Measurements from ENCODE around the gene LMBRD1.

The LMBRD1 gene

DNA sequence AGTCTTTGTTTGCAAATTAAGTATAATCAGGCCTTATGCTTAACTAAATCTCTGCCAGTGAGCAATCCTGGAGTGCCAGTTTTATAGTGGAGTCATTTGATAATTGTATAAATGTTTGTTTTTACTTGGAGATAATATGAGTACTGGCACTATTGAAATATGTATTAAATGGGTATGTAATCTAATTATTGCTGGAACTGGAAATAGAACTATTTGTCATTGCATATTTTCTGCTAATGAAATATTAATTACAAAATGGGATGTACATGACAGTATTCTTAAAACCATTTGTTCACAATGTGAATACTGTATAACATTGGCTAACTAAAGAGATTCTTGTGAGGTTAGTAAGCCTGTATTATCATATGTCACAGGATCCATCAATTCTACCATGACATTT is 20.5 kb upstream of the LMBRD1 start:
- CTCF ChIA-PET = interaction anchor here (2.4 kb wide), 1 partner anchor 20 kb away, joined by 7 read pairs; the partner anchor contains the start of gene LMBRD1
- no peak for DNase-seq
- Histone ChIP-seq H3K27ac (ENCODE audit: insufficient read depth in 1 of 2, low read depth in 1 of 2, low read length in 2 of 2, poor library complexity in 1 of 2, severe bottlenecking in 2 of 2) (no peak overlapping the region), H3K36me3 (ENCODE audit: control insufficient read depth in 4 of 4, insufficient read depth in 4 of 4, low read length in 3 of 4) (no peaks in the 10 kb centered on the region), H3K4me3 (ENCODE audit: control insufficient read depth in 1 of 7, extremely low read depth in 1 of 7, insufficient read depth in 4 of 7, low read depth in 2 of 7, low read length in 6 of 7) (no peak overlapping the region), H3K27me3 (replicated peaks in 2 of 5; ENCODE audit: control insufficient read depth in 4 of 5, insufficient read depth in 5 of 5, low read length in 4 of 5) (no peaks in the 10 kb centered on the region), H3K9me3 (ENCODE audit: control extremely low read depth in 1 of 5, control insufficient read depth in 4 of 5, insufficient read depth in 2 of 5, low read depth in 1 of 5, low read length in 4 of 5) (no peaks in the 10 kb centered on the region), H3K4me1 (ENCODE audit: control extremely low read depth in 1 of 4, control insufficient read depth in 4 of 4, insufficient read depth in 4 of 4, low read length in 3 of 4) (peaks cover 7 to 17% (median 10%) of the 10 kb centered on the region in 4 experiments)
- POLR2A ChIA-PET = no interaction called here

DNA sequence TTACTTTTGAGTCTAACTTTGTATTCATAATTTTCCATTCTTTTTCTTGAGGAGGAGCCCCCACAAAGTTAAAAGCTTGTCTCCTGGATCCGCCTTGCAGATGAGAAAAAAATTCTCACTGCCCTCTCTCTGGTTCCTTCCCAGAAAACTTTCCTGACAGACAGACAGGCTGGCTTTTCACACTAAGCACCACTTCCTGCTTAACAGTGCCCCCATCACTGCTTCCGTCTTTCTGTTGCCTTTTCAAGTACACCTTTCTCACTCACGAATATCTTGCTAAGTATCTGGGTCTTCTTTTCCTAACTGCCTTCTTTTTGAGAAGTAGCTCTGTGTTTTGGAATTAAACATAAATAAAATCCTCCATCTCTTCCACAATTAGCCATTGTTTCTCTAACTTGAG is 19.8 kb upstream of the LMBRD1 start:
- no peak overlapping the region for H3K27ac ChIP-seq (ENCODE audit: insufficient read depth in 1 of 2, low read depth in 1 of 2, low read length in 2 of 2, poor library complexity in 1 of 2, severe bottlenecking in 2 of 2)
- ChIA-PET CTCF (interaction anchor here (1.5 to 2.4 kb wide), 2 partner anchors 20 to 57 kb away, joined by 3 to 7 read pairs; partner anchors contain the start of gene LMBRD1), POLR2A (no interaction called here)

DNA sequence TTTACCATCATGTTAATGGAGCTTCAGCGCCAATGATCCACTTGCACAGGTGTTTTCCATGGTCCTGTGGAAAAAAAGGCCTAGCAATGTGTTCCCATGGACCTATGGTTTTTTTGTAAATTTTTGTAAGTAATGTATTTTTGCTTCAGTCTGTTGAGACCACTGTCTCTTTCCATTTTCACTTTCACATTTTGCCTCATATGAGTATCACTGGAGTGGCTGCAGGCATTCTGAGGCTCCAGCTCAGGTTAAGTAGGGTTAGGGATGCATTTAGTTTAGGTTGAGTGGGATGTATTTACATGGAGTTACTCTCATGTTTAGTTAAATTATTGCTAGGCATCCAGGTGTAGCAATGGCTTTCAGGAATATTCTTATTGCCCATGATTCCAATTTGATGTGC is 19.2 kb upstream of the LMBRD1 start:
- no peaks in the 10 kb centered on the region for H3K9me3 ChIP-seq (ENCODE audit: control extremely low read depth in 1 of 5, control insufficient read depth in 4 of 5, insufficient read depth in 2 of 5, low read depth in 1 of 5, low read length in 4 of 5)
- H3K27ac ChIP-seq (ENCODE audit: insufficient read depth in 1 of 2, low read depth in 1 of 2, low read length in 2 of 2, poor library complexity in 1 of 2, severe bottlenecking in 2 of 2) = no peak overlapping the region
- peak overlapping the region in 3 of 7 experiments; percentile 12 to 42 (median 29) for H3K4me3 ChIP-seq (ENCODE audit: control insufficient read depth in 1 of 7, extremely low read depth in 1 of 7, insufficient read depth in 4 of 7, low read depth in 2 of 7, low read length in 6 of 7)
- H3K4me1 ChIP-seq (ENCODE audit: control extremely low read depth in 1 of 4, control insufficient read depth in 4 of 4, insufficient read depth in 4 of 4, low read length in 3 of 4) = peaks cover 7 to 17% (median 11%) of the 10 kb centered on the region in 4 experiments
- ChIA-PET CTCF (interaction anchor here (1.5 to 2.4 kb wide), 3 partner anchors 17 to 56 kb away, joined by 3 to 7 read pairs (median 4); partner anchors contain the start of gene LMBRD1), POLR2A (no interaction called here)
- 100% methylated on average over 1 of the region's 1 CpG for WGBS (ENCODE audit: insufficient coverage)
- no peaks in the 10 kb centered on the region for H3K27me3 ChIP-seq (replicated peaks in 2 of 5; ENCODE audit: control insufficient read depth in 4 of 5, insufficient read depth in 5 of 5, low read length in 4 of 5)
- DNase-seq = peak in 2 of 3 donors; percentile 21 to 22
- no peaks in the 10 kb centered on the region for H3K36me3 ChIP-seq (ENCODE audit: control insufficient read depth in 4 of 4, insufficient read depth in 4 of 4, low read length in 3 of 4)

More for the DNA sequence above, 19.8 kb upstream of the LMBRD1 start:
- WGBS (ENCODE audit: insufficient coverage) = 57% methylated on average over 1 of the region's 3 CpGs
- Histone ChIP-seq H3K27me3 (replicated peaks in 2 of 5; ENCODE audit: control insufficient read depth in 4 of 5, insufficient read depth in 5 of 5, low read length in 4 of 5) (no peaks in the 10 kb centered on the region), H3K36me3 (ENCODE audit: control insufficient read depth in 4 of 4, insufficient read depth in 4 of 4, low read length in 3 of 4) (no peaks in the 10 kb centered on the region), H3K4me1 (ENCODE audit: control extremely low read depth in 1 of 4, control insufficient read depth in 4 of 4, insufficient read depth in 4 of 4, low read length in 3 of 4) (peaks cover 7 to 17% (median 11%) of the 10 kb centered on the region in 4 experiments), H3K4me3 (ENCODE audit: control insufficient read depth in 1 of 7, extremely low read depth in 1 of 7, insufficient read depth in 4 of 7, low read depth in 2 of 7, low read length in 6 of 7) (no peak overlapping the region), H3K9me3 (ENCODE audit: control extremely low read depth in 1 of 5, control insufficient read depth in 4 of 5, insufficient read depth in 2 of 5, low read depth in 1 of 5, low read length in 4 of 5) (no peaks in the 10 kb centered on the region)
- peak in 2 of 3 donors; percentile 22 to 34 for DNase-seq

DNA sequence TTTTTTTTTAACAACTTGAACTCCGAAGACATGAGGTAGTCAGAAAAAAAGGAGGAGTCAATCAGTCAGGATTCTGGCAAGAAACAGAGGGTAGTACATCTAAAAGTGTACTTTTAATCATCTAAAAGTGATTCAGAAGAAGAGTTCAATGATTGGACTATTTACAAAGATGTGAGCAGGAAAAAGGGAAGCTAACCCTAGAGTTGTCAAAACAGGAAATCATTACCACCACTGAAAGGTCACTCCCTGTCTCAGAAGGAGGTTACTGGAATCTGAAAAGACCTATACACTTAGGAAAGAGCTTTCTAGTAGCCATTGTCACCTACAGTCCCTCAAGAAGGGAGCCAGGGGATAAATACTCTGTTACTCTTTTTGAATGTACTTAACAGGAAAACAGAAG is 16.7 kb upstream of the LMBRD1 start:
- H3K36me3 ChIP-seq (ENCODE audit: control insufficient read depth in 4 of 4, insufficient read depth in 4 of 4, low read length in 3 of 4) = no peaks in the 10 kb centered on the region
- no peaks in the 10 kb centered on the region for H3K9me3 ChIP-seq (ENCODE audit: control extremely low read depth in 1 of 5, control insufficient read depth in 4 of 5, insufficient read depth in 2 of 5, low read depth in 1 of 5, low read length in 4 of 5)
- CTCF ChIA-PET = interaction anchor here (0.9 to 1.1 kb wide), 3 partner anchors 16 to 26 kb away, joined by 3 to 4 read pairs (median 3); partner anchors contain the start of gene LMBRD1
- peak in 2 of 3 donors; percentile 18 to 35 for DNase-seq
- no CpG with 5 or more reads among the region's 1 CpG for WGBS (ENCODE audit: insufficient coverage)
- H3K27me3 ChIP-seq (replicated peaks in 2 of 5; ENCODE audit: control insufficient read depth in 4 of 5, insufficient read depth in 5 of 5, low read length in 4 of 5) = no peaks in the 10 kb centered on the region
- H3K4me1 ChIP-seq (ENCODE audit: control extremely low read depth in 1 of 4, control insufficient read depth in 4 of 4, insufficient read depth in 4 of 4, low read length in 3 of 4) = peaks cover 7 to 17% (median 11%) of the 10 kb centered on the region in 4 experiments
- POLR2A ChIA-PET = interaction anchor here (0.8 kb wide), 1 partner anchor 17 kb away, joined by 3 read pairs; the partner anchor contains the start of gene LMBRD1
- H3K4me3 ChIP-seq (ENCODE audit: control insufficient read depth in 1 of 7, extremely low read depth in 1 of 7, insufficient read depth in 4 of 7, low read depth in 2 of 7, low read length in 6 of 7) = no peak overlapping the region
- peak overlapping the region in 1 of 2 experiments; percentile 21 for H3K27ac ChIP-seq (ENCODE audit: insufficient read depth in 1 of 2, low read depth in 1 of 2, low read length in 2 of 2, poor library complexity in 1 of 2, severe bottlenecking in 2 of 2)

- Histone ChIP-seq H3K27ac (ENCODE audit: insufficient read depth in 1 of 2, low read depth in 1 of 2, low read length in 2 of 2, poor library complexity in 1 of 2, severe bottlenecking in 2 of 2) (peak overlapping the region in 1 of 2 experiments; percentile 21), H3K36me3 (ENCODE audit: control insufficient read depth in 4 of 4, insufficient read depth in 4 of 4, low read length in 3 of 4) (no peaks in the 10 kb centered on the region), H3K4me1 (ENCODE audit: control extremely low read depth in 1 of 4, control insufficient read depth in 4 of 4, insufficient read depth in 4 of 4, low read length in 3 of 4) (peaks cover 7 to 17% (median 11%) of the 10 kb centered on the region in 4 experiments), H3K27me3 (replicated peaks in 2 of 5; ENCODE audit: control insufficient read depth in 4 of 5, insufficient read depth in 5 of 5, low read length in 4 of 5) (no peaks in the 10 kb centered on the region), H3K9me3 (ENCODE audit: control extremely low read depth in 1 of 5, control insufficient read depth in 4 of 5, insufficient read depth in 2 of 5, low read depth in 1 of 5, low read length in 4 of 5) (no peaks in the 10 kb centered on the region), H3K4me3 (ENCODE audit: control insufficient read depth in 1 of 7, extremely low read depth in 1 of 7, insufficient read depth in 4 of 7, low read depth in 2 of 7, low read length in 6 of 7) (no peak overlapping the region)
- ChIA-PET CTCF (no interaction called here), POLR2A (interaction anchor here (0.8 kb wide), 1 partner anchor 16 kb away, joined by 3 read pairs; the partner anchor contains the start of gene LMBRD1)
- DNase-seq = no peak
- WGBS (ENCODE audit: insufficient coverage) = 66% methylated on average over 3 of the region's 4 CpGs
Measured at GRCh38 chr6:69812746-69813427, 16.1 kb upstream of the LMBRD1 start.

DNA sequence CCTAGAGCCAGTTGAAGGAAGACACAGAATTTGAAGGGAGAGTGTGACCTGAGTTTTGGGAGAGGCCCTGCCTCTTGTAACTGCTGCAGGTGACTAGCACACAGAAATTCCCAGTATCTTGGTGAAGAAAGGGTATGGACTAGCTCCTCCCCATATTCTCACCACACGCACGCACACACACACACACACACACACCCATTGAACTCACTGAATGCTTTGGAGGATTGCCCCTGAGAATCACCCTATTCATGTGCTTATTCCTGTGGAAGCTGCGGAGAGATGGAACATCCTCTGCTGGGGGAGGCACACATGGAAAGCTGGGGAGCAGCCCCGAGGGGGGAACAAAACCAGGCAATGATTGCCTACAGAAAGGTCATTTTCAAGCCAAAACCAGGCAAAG is 6.2 kb upstream of the LMBRD1 start:
- 50% methylated on average over 1 of the region's 4 CpGs for WGBS (ENCODE audit: insufficient coverage)
- H3K4me3 ChIP-seq (ENCODE audit: control insufficient read depth in 1 of 7, extremely low read depth in 1 of 7, insufficient read depth in 4 of 7, low read depth in 2 of 7, low read length in 6 of 7) = no peak overlapping the region
- H3K9me3 ChIP-seq (ENCODE audit: control extremely low read depth in 1 of 5, control insufficient read depth in 4 of 5, insufficient read depth in 2 of 5, low read depth in 1 of 5, low read length in 4 of 5) = no peaks in the 10 kb centered on the region
- no peak overlapping the region for H3K27ac ChIP-seq (ENCODE audit: insufficient read depth in 1 of 2, low read depth in 1 of 2, low read length in 2 of 2, poor library complexity in 1 of 2, severe bottlenecking in 2 of 2)
- no peaks in the 10 kb centered on the region for H3K36me3 ChIP-seq (ENCODE audit: control insufficient read depth in 4 of 4, insufficient read depth in 4 of 4, low read length in 3 of 4)
- H3K27me3 ChIP-seq (replicated peaks in 2 of 5; ENCODE audit: control insufficient read depth in 4 of 5, insufficient read depth in 5 of 5, low read length in 4 of 5) = no peaks in the 10 kb centered on the region
- CTCF ChIA-PET = no interaction called here
- DNase-seq = no peak
- no peaks in the 10 kb centered on the region for H3K4me1 ChIP-seq (ENCODE audit: control extremely low read depth in 1 of 4, control insufficient read depth in 4 of 4, insufficient read depth in 4 of 4, low read length in 3 of 4)
- POLR2A ChIA-PET = no interaction called here

DNA sequence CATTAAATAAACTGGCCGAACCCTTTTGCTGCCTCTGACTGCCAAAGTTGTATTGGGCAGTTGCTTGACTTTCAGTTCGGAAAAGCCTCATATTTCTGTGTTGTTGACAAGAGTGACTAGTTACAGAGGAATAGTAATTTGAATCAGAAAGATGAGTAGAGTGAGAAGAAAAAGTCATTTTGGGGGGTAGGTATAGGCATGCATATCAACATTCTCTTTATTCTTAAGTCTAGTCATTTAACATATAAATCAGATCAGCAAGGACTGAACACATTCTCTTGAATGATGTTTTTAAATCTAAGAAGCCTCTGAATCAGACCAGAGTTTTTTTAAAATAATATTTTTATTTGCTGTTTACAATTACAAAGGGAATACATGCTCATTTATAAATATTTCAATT is 4.9 kb upstream of the LMBRD1 start:
- Histone ChIP-seq H3K36me3 (ENCODE audit: control insufficient read depth in 4 of 4, insufficient read depth in 4 of 4, low read length in 3 of 4) (no peaks in the 10 kb centered on the region), H3K4me3 (ENCODE audit: control insufficient read depth in 1 of 7, extremely low read depth in 1 of 7, insufficient read depth in 4 of 7, low read depth in 2 of 7, low read length in 6 of 7) (no peak overlapping the region), H3K9me3 (ENCODE audit: control extremely low read depth in 1 of 5, control insufficient read depth in 4 of 5, insufficient read depth in 2 of 5, low read depth in 1 of 5, low read length in 4 of 5) (no peaks in the 10 kb centered on the region), H3K4me1 (ENCODE audit: control extremely low read depth in 1 of 4, control insufficient read depth in 4 of 4, insufficient read depth in 4 of 4, low read length in 3 of 4) (peaks cover 0 to 4% (median 2%) of the 10 kb centered on the region in 4 experiments), H3K27ac (ENCODE audit: insufficient read depth in 1 of 2, low read depth in 1 of 2, low read length in 2 of 2, poor library complexity in 1 of 2, severe bottlenecking in 2 of 2) (no peak overlapping the region), H3K27me3 (replicated peaks in 2 of 5; ENCODE audit: control insufficient read depth in 4 of 5, insufficient read depth in 5 of 5, low read length in 4 of 5) (no peaks in the 10 kb centered on the region)
- CTCF ChIA-PET = no interaction called here
- POLR2A ChIA-PET = no interaction called here
- DNase-seq = no peak
- WGBS (ENCODE audit: insufficient coverage) = 100% methylated on average over 1 of the region's 2 CpGs
